Liver (tissue), 3 donors: ENCODE data around the gene ITPRID1.

Source experiments
- SP1 ChIP-seq: IDR thresholded peaks from 2 replicates; pipeline ENCODE4 v1.6.1; 2018; ENCODE audit warnings: antibody characterized with exemption, mild to moderate bottlenecking
- TF ChIP-seq, protein P1 (sequence below): fragments of 150-350 bp; IDR thresholded peaks from 2 replicates; pipeline ENCODE4 v1.5.1; 2017; ENCODE audit warnings: improper control_type of control experiment, low read depth, low read length; ENCODE audit not compliant: missing input control
- donor health status: healthy.
- donor health status: healthy.

DNA sequence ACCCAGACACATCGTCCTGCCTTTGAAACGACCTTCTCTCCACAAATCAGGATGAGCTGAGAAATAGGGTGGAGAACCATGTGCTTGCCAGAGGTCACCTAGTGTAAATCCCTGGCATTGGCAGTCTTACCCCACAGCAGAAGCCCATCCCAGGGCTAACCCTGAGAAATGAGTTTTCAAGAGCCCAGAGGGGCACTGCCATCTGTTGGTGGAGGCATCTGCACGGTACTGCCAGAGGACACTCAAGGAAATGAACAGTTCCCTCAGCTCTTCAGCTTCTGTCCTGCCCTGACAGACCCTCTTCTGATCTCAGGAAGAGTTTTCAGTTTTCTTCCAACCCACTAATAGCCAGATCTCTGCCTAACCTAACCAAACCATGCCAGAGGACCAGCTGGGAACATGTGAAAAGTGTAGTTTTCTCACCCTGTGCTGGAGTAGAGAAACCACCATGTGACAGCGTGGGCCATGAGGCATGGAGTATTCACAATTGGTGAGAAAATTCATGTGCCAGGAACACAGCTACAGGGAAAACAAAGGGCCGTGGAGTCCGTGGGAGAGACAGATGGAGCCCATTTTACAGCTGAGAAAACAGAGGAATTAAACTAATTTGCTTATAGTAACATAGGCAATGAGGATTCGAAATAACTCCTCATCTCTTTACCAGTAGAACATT is 37.7 kb upstream of the ITPRID1 start:
- TF ChIP-seq, protein P1, sequence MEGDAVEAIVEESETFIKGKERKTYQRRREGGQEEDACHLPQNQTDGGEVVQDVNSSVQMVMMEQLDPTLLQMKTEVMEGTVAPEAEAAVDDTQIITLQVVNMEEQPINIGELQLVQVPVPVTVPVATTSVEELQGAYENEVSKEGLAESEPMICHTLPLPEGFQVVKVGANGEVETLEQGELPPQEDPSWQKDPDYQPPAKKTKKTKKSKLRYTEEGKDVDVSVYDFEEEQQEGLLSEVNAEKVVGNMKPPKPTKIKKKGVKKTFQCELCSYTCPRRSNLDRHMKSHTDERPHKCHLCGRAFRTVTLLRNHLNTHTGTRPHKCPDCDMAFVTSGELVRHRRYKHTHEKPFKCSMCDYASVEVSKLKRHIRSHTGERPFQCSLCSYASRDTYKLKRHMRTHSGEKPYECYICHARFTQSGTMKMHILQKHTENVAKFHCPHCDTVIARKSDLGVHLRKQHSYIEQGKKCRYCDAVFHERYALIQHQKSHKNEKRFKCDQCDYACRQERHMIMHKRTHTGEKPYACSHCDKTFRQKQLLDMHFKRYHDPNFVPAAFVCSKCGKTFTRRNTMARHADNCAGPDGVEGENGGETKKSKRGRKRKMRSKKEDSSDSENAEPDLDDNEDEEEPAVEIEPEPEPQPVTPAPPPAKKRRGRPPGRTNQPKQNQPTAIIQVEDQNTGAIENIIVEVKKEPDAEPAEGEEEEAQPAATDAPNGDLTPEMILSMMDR: no peak
- TF ChIP-seq SP1: no peak
